ENCODE results near the gene DSC2.

DSC2 gene

GRCh38 chr18:31097666-31098065 is 4.6 kb downstream of the DSC2 start:
- DNase-seq (ENCODE audit: low spot score) = no peak

GRCh38 chr18:31093880-31094279 is 8.3 kb downstream of the DSC2 start:
- no peak for DNase-seq (ENCODE audit: low spot score)

- no peak for DNase-seq (ENCODE audit: low spot score)
Observed at GRCh38 chr18:31093294-31093693, 8.9 kb downstream of the DSC2 start.

GRCh38 chr18:31091350-31091749 is 10.9 kb downstream of the DSC2 start:
- no peak for DNase-seq (ENCODE audit: low spot score)

- DNase-seq (ENCODE audit: low spot score) = no peak
Observed at GRCh38 chr18:31088532-31088931, 13.7 kb downstream of the DSC2 start.

GRCh38 chr18:31079973-31080372 is 22.2 kb downstream of the DSC2 start:
- DNase-seq (ENCODE audit: low spot score) = no peak

GRCh38 chr18:31077878-31078277 is 24.3 kb downstream of the DSC2 start:
- DNase-seq (ENCODE audit: low spot score) = no peak

GRCh38 chr18:31072175-31072574 is 30.0 kb downstream of the DSC2 start:
- no peak for DNase-seq (ENCODE audit: low spot score)

GRCh38 chr18:31070206-31070605 is 32.0 kb downstream of the DSC2 start:
- no peak for DNase-seq (ENCODE audit: low spot score)

GRCh38 chr18:31066266-31066665 is 36.0 kb downstream of the DSC2 start:
- DNase-seq (ENCODE audit: low spot score) = no peak

- no peak for DNase-seq (ENCODE audit: low spot score)
Observed at GRCh38 chr18:31065036-31065773, 37.0 kb downstream of the DSC2 start.

- no peak for DNase-seq (ENCODE audit: low spot score)
Observed at GRCh38 chr18:31064130-31064529, 38.1 kb downstream of the DSC2 start.

- no peak for DNase-seq (ENCODE audit: low spot score)
Observed at GRCh38 chr18:31061945-31062344, 40.3 kb downstream of the DSC2 start.

GRCh38 chr18:31058897-31059296 is 43.3 kb downstream of the DSC2 start:
- DNase-seq (ENCODE audit: low spot score) = no peak

- no peak for DNase-seq (ENCODE audit: low spot score)
Observed at GRCh38 chr18:31057917-31058316, 44.3 kb downstream of the DSC2 start.

- no peak for DNase-seq (ENCODE audit: low spot score)
Observed at GRCh38 chr18:31057051-31057450, 45.2 kb downstream of the DSC2 start.

- DNase-seq (ENCODE audit: low spot score) = no peak
Observed at GRCh38 chr18:31056296-31056695, 45.9 kb downstream of the DSC2 start.

GRCh38 chr18:31050635-31051034 is 51.6 kb downstream of the DSC2 start:
- no peak for DNase-seq (ENCODE audit: low spot score)

- DNase-seq (ENCODE audit: low spot score) = no peak
Observed at GRCh38 chr18:31049189-31049588, 53.0 kb downstream of the DSC2 start.

GRCh38 chr18:31048216-31048615 is 54.0 kb downstream of the DSC2 start:
- no peak for DNase-seq (ENCODE audit: low spot score)

GRCh38 chr18:31046916-31047315 is 55.3 kb downstream of the DSC2 start:
- no peak for DNase-seq (ENCODE audit: low spot score)

GRCh38 chr18:31045599-31045998 is 56.6 kb downstream of the DSC2 start:
- no peak for DNase-seq (ENCODE audit: low spot score)

GRCh38 chr18:31044926-31045325 is 57.3 kb downstream of the DSC2 start:
- no peak for DNase-seq (ENCODE audit: low spot score)

- no peak for DNase-seq (ENCODE audit: low spot score)
Observed at GRCh38 chr18:31043709-31044108, 58.5 kb downstream of the DSC2 start.

All from AG08396 (cell line).